IMR-90 (cell line): ENCODE measurements around the gene FOXL1. TPM values are rescaled to one million over a fixed set of nuclear protein-coding genes. Genes with fewer than 3 reads are reported as not detected.

ENCODE experiments used
- ATAC-seq: fragments of 200-7000 bp; cut with Tn5 transposase; 2 replicates; pipeline ENCODE4 v1.9.1; 2020; ENCODE audit warnings: low read depth, mild to moderate bottlenecking, moderate library complexity
- BruUV-seq: library from RNA; stranded (reverse); fragments of 400-500 nt; replicated peaks from 2 replicates; lab custom pipeline; 2021; lab: Mats Ljungman, UMichigan
- CTCF ChIA-PET: fragments of 300-600 bp; formaldehyde crosslinking; extraction: SDS; loops from one replicate; lab custom pipeline; 2021; ENCODE audit warnings: antibody characterized with exemption; lab: Yijun Ruan, JAX
- POLR2A ChIA-PET: fragments of 300-600 bp; sonication (Branson Sonifier 250); formaldehyde crosslinking; loops from one replicate; lab custom pipeline; 2022; ENCODE audit warnings: antibody characterized with exemption; ENCODE audit not compliant: unreplicated experiment; lab: Charles Lee
- DNase-seq: peaks from one replicate; pipeline ENCODE4 v3.0.0; 2013
- H2AFZ ChIP-seq: replicated peaks from 2 replicates; pipeline ENCODE3; 2013; ENCODE audit warnings: low read length, mild to moderate bottlenecking; ENCODE audit not compliant: poor library complexity
- H2AK5ac ChIP-seq: 2 replicates; pipeline ENCODE4 v1.6.1; 2013; ENCODE audit warnings: low read depth, low read length, inconsistent platforms
- H2AK9ac ChIP-seq: replicated peaks from 2 replicates; pipeline ENCODE3; 2013; ENCODE audit warnings: mild to moderate bottlenecking, low read depth, low read length, moderate library complexity; ENCODE audit not compliant: poor library complexity
- H2BK120ac ChIP-seq: 2 replicates; pipeline ENCODE4 v1.6.1; 2013; ENCODE audit warnings: low read depth, low read length, inconsistent platforms
- H2BK15ac ChIP-seq: 3 replicates; pipeline ENCODE4 v1.6.1; 2013; ENCODE audit warnings: low read depth, low read length, inconsistent platforms
- H2BK20ac ChIP-seq: 2 replicates; pipeline ENCODE4 v1.6.1; 2013; ENCODE audit warnings: low read depth, mild to moderate bottlenecking, inconsistent platforms, low read length, moderate library complexity
- H2BK5ac ChIP-seq: 2 replicates; pipeline ENCODE4 v1.6.1; 2013; ENCODE audit warnings: mild to moderate bottlenecking, low read depth, low read length, inconsistent platforms; ENCODE audit not compliant: poor library complexity, severe bottlenecking
- H3K14ac ChIP-seq: replicated peaks from 2 replicates; pipeline ENCODE4 v1.6.1; 2013; ENCODE audit warnings: low read depth, low read length, inconsistent platforms
- H3K18ac ChIP-seq: 2 replicates; pipeline ENCODE4 v1.6.1; 2013; ENCODE audit warnings: low read depth, low read length, control low read depth
- H3K23ac ChIP-seq: 2 replicates; pipeline ENCODE4 v1.6.1; 2013; ENCODE audit warnings: low read depth, low read length, inconsistent platforms
- H3K27ac ChIP-seq: 2 replicates; pipeline ENCODE4 v1.5.1; 2013; ENCODE audit warnings: mild to moderate bottlenecking, control low read depth, low read length; ENCODE audit not compliant: insufficient read depth
- H3K27me3 ChIP-seq: 2 replicates; pipeline ENCODE4 v1.6.1; 2013; ENCODE audit warnings: low read length; ENCODE audit not compliant: control insufficient read depth, insufficient read depth
- H3K36me3 ChIP-seq: 2 replicates; pipeline ENCODE4 v1.6.1; 2013; ENCODE audit warnings: low read length, mixed read lengths; ENCODE audit not compliant: control insufficient read depth, insufficient read depth
- H3K4ac ChIP-seq: 2 replicates; pipeline ENCODE4 v1.6.1; 2013; ENCODE audit warnings: low read depth, low read length, inconsistent platforms
- H3K4me1 ChIP-seq: 2 replicates; pipeline ENCODE4 v1.6.1; 2013; ENCODE audit warnings: low read length, mixed read lengths; ENCODE audit not compliant: control insufficient read depth, insufficient read depth
- H3K4me2 ChIP-seq: 2 replicates; pipeline ENCODE4 v1.6.1; 2013; ENCODE audit warnings: low read depth, mild to moderate bottlenecking, control low read depth, low read length, moderate library complexity
- H3K4me3 ChIP-seq: 2 replicates; pipeline ENCODE4 v1.5.1; 2013; ENCODE audit warnings: low read depth, mild to moderate bottlenecking, control low read depth, low read length, moderate library complexity; ENCODE audit not compliant: insufficient read depth
- H3K56ac ChIP-seq: 2 replicates; pipeline ENCODE4 v1.6.1; 2013; ENCODE audit warnings: low read length, inconsistent platforms; ENCODE audit not compliant: insufficient read depth; ENCODE audit errors: extremely low read depth
- H3K79me1 ChIP-seq, 2 experiments: 2 replicates each; pipeline ENCODE4 v1.6.1; 2013; ENCODE audit warnings: low read length in 2 of 2, inconsistent platforms in 1 of 2, low read depth in 1 of 2
- H3K9ac ChIP-seq: 2 replicates; pipeline ENCODE4 v1.6.1; 2013; ENCODE audit warnings: low read depth, low read length, control low read depth
- H3K9me1 ChIP-seq: 2 replicates; pipeline ENCODE4 v1.6.1; 2013; ENCODE audit warnings: low read length, inconsistent platforms; ENCODE audit not compliant: insufficient read depth
- H3K9me3 ChIP-seq: 2 replicates; pipeline ENCODE4 v1.6.1; 2013; ENCODE audit warnings: low read length; ENCODE audit not compliant: control insufficient read depth, insufficient read depth
- H4K20me1 ChIP-seq: 2 replicates; pipeline ENCODE4 v1.6.1; 2013; ENCODE audit warnings: low read length, inconsistent platforms; ENCODE audit not compliant: insufficient read depth
- H4K5ac ChIP-seq: 2 replicates; pipeline ENCODE4 v1.6.1; 2013; ENCODE audit warnings: mild to moderate bottlenecking, low read depth, low read length, control low read depth
- H4K8ac ChIP-seq, 2 experiments: 2 replicates each; pipeline ENCODE4 v1.6.1; 2013; ENCODE audit warnings: low read depth in 2 of 2, low read length in 2 of 2, control low read depth in 1 of 2, inconsistent platforms in 1 of 2
- H4K91ac ChIP-seq: 2 replicates; pipeline ENCODE4 v1.6.1; 2013; ENCODE audit warnings: low read depth, low read length, inconsistent platforms; ENCODE audit not compliant: insufficient read depth
- CHD1 ChIP-seq: IDR thresholded peaks from 2 replicates; pipeline ENCODE4 v1.6.1; 2012; ENCODE audit warnings: low read depth, low read length, improper control_type of control experiment
- ELK1 ChIP-seq: fragments of 150-350 bp; IDR thresholded peaks from 2 replicates; pipeline ENCODE4 v1.6.1; 2016; ENCODE audit warnings: low read depth, mild to moderate bottlenecking, low read length, moderate library complexity, borderline replicate concordance
- MAFK ChIP-seq: IDR thresholded peaks from 2 replicates; pipeline ENCODE4 v1.6.1; 2012; ENCODE audit warnings: low read depth, low read length, improper control_type of control experiment
- RCOR1 ChIP-seq: IDR thresholded peaks from 2 replicates; pipeline ENCODE4 v1.6.1; 2012; ENCODE audit warnings: mild to moderate bottlenecking, low read length, improper control_type of control experiment; ENCODE audit not compliant: insufficient replicate concordance
- USF2 ChIP-seq: fragments of 150-350 bp; IDR thresholded peaks from 2 replicates; pipeline ENCODE4 v1.6.1; 2017; ENCODE audit warnings: mild to moderate bottlenecking, antibody characterized with exemption, low read length, low read depth
- WGBS, 2 experiments: methylation state at CpG; one replicate each; pipeline versions ENCODE4 v1.1.5 to v1.1.7; 2013; ENCODE audit warnings: missing lambda C conversion rate in 2 of 2; ENCODE audit not compliant: insufficient read length in 1 of 2; ENCODE audit errors: extremely low coverage in 2 of 2; 5-methylcytosine and 5-hydroxymethylcytosine counted together
- dilution Hi-C: fragments of 300-500 bp; cut with HindIII; formaldehyde crosslinking; loops from one replicate; pipeline ENCODE4 v1.14.3; 2018; ENCODE audit warnings: low sequenced_read_pairs; ENCODE audit not compliant: unreplicated experiment
- in situ Hi-C: fragments of 300-500 bp; cut with MboI; formaldehyde crosslinking; loops from 3 replicates; pipeline ENCODE4 v1.14.3; 2019; ENCODE audit warnings: low sequenced_read_pairs, inconsistent platforms, mixed read lengths
- intact Hi-C: fragments of 100-400 bp; cut with micrococcal nuclease; formaldehyde crosslinking; loops from 2 replicates; pipeline ENCODE4 v1.10.0; 2022
- polyA plus RNA-seq, 3 experiments: library from polyadenylated mRNA; depleted of rRNA; stranded (reverse); fragments of >200 nt; gene quantifications; 2 replicates each; pipeline ENCODE4 v1.2.3, GENCODE V29; 2012; ENCODE audit warnings: low replicate concordance in 1 of 3
- total RNA-seq: library from RNA; depleted of rRNA; stranded (reverse); fragments of >200 nt; gene quantifications from 2 replicates; pipeline ENCODE4 v1.2.3, GENCODE V29; 2012

Gene FOXL1
- total and polyA plus RNA-seq, 2 of the 4 experiments (the other 2 are of a cell fraction) = 15.2 to 25.8 TPM

GRCh38 chr16:86545954-86546637, 32.3 kb upstream of the FOXL1 start:
- Histone ChIP-seq H3K9me1 (no peaks in the 10 kb centered on the region), H4K20me1 (no peaks in the 10 kb centered on the region), H3K56ac (no peak overlapping the region), H3K9ac (no peak overlapping the region), H3K4me3 (no peak overlapping the region), H2AK5ac (no peak overlapping the region), H3K4me2 (no peak overlapping the region), H2BK120ac (no peak overlapping the region), H2BK15ac (no peak overlapping the region), H3K27me3 (no peaks in the 10 kb centered on the region), H3K4me1 (no peaks in the 10 kb centered on the region), H3K27ac (no peak overlapping the region), H2BK20ac (no peak overlapping the region), H4K8ac (no peak overlapping the region), H2BK5ac (no peak overlapping the region), H2AK9ac (peak overlapping the region; percentile 79), H3K4ac (no peak overlapping the region), H4K5ac (no peak overlapping the region), H2AFZ (no peak overlapping the region), H3K23ac (no peak overlapping the region), H3K79me1 (peaks cover 0 to 17% of the 10 kb centered on the region in 2 experiments; a peak in 2 of 4 replicates), H3K14ac (no peak overlapping the region), H3K18ac (no peak overlapping the region), H3K36me3 (peaks cover 50% of the 10 kb centered on the region), H3K9me3 (no peaks in the 10 kb centered on the region), H4K91ac (no peak overlapping the region)
- in situ Hi-C loops = no loop called here
- POLR2A ChIA-PET = no interaction called here
- CTCF ChIA-PET = interaction anchor here (0.7 kb wide), 1 partner anchor 12 kb away, joined by 3 read pairs; no protein-coding TSS in a partner anchor
- intact Hi-C loops = no loop called here
- TF ChIP-seq CHD1 = no peak
- no peak for TF ChIP-seq USF2
- no peak for TF ChIP-seq MAFK
- no peak for TF ChIP-seq ELK1
- TF ChIP-seq RCOR1 = no peak
- WGBS, 2 experiments = 91% methylated on average over 18 of the region's 19 CpGs; no CpG with 5 or more reads in 1 of the 2 experiments
- dilution Hi-C loops = no loop called here
- no peak for DNase-seq
- no peak for ATAC-seq
- no TSS peak for BruUV-seq
